ENCODE data around the gene FOXN3. TPM values are rescaled to one million over a fixed set of nuclear protein-coding genes. Genes with fewer than 3 reads are reported as not detected.
A peak's percentile ranks its signal among the peaks of the same experiment; 100 is the strongest.

FOXN3 gene
- polyA plus RNA-seq, 1 donor (not counting 4 experiments of a cell fraction or from before 2014, with no cell fraction given): 10.2 TPM

DNA sequence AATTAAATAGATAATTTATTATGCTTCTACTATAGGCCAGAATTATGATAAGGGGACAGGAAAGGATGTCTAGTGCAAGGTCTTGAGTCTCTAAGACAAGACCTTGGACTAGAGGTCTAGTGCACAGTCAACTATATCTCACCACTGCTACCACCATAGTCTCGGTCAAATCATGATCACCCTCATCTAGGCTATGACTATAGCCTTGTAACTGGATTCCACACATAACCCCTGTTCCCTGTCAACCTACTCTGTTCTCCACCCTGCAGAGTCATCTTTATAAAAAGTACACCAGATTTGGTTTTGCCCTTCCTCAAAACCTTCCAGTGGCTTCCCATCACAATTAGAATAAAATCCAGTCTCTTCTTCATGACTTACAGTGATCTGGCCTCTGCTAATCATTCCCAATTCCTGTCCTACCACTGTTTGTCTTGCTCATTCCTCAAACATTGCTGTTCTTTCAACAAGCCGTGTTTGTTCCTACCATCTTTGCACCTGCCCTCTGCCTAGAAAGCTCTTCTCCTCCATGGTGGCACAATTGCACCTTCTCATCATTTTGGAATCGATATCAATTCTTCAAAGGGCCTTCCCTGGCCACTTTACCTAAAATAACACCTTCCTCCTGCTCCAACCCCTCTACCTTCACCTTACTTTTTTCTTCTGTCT, 169.4 kb downstream of the FOXN3 start:
- H3K4me2 ChIP-seq (ENCODE audit: control insufficient read depth, extremely low read depth, insufficient read depth, low read depth, low read length): no peak overlapping the region
- dilution Hi-C loops (cut with MboI; ENCODE audit: extremely low pct_ligation_motif_present, low sequenced_read_pairs): no loop called here
- H4K20me1 ChIP-seq (ENCODE audit: control insufficient read depth, extremely low read depth, insufficient read depth, low read length): no peaks in the 10 kb centered on the region
- H3K9me1 ChIP-seq (ENCODE audit: control insufficient read depth, extremely low read depth, insufficient read depth, low read length): no peaks in the 10 kb centered on the region
- DNase-seq (ENCODE audit: low read depth, low spot score) (no peak), FAIRE-seq (no peak)
- no peak overlapping the region for H3K4me3 ChIP-seq (ENCODE audit: control insufficient read depth in 2 of 3, extremely low read depth in 1 of 3, insufficient read depth in 2 of 3, low read depth in 1 of 3, low read length in 3 of 3)
- no peaks in the 10 kb centered on the region for H3K79me2 ChIP-seq (ENCODE audit: control insufficient read depth, insufficient read depth, low read length)
- no peak overlapping the region for H3K27ac ChIP-seq (ENCODE audit: control insufficient read depth, insufficient read depth, low read length)
- no peaks in the 10 kb centered on the region for H3K36me3 ChIP-seq (ENCODE audit: control insufficient read depth in 2 of 2, extremely low read depth in 1 of 2, insufficient read depth in 2 of 2, low read length in 2 of 2)
- TF ChIP-seq, protein P1, sequence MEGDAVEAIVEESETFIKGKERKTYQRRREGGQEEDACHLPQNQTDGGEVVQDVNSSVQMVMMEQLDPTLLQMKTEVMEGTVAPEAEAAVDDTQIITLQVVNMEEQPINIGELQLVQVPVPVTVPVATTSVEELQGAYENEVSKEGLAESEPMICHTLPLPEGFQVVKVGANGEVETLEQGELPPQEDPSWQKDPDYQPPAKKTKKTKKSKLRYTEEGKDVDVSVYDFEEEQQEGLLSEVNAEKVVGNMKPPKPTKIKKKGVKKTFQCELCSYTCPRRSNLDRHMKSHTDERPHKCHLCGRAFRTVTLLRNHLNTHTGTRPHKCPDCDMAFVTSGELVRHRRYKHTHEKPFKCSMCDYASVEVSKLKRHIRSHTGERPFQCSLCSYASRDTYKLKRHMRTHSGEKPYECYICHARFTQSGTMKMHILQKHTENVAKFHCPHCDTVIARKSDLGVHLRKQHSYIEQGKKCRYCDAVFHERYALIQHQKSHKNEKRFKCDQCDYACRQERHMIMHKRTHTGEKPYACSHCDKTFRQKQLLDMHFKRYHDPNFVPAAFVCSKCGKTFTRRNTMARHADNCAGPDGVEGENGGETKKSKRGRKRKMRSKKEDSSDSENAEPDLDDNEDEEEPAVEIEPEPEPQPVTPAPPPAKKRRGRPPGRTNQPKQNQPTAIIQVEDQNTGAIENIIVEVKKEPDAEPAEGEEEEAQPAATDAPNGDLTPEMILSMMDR (optimal IDR thresholded peaks at IDR 0.05 in 1 of 3, IDR thresholded peaks at IDR 0.05 in 1 of 3, conservative IDR thresholded peaks at IDR 0.05 in 1 of 3; ENCODE audit: extremely low read depth in 1 of 3, insufficient read depth in 2 of 3, low read length in 3 of 3): no peak
- TF ChIP-seq EZH2 (IDR thresholded peaks at IDR 0.05; ENCODE audit: low read length): no peak
- no peak overlapping the region for H2AFZ ChIP-seq (ENCODE audit: control insufficient read depth, low read length)
- H3K27me3 ChIP-seq (ENCODE audit: control insufficient read depth, extremely low read depth, insufficient read depth, low read length): no peaks in the 10 kb centered on the region
- H3K9me3 ChIP-seq (ENCODE audit: control insufficient read depth, low read depth, low read length): no peaks in the 10 kb centered on the region
- H3K9ac ChIP-seq (ENCODE audit: control insufficient read depth, extremely low read depth, insufficient read depth, low read length): no peak overlapping the region
- peaks cover 30% of the 10 kb centered on the region for H3K4me1 ChIP-seq (ENCODE audit: control insufficient read depth, extremely low read depth, insufficient read depth, low read length)

DNA sequence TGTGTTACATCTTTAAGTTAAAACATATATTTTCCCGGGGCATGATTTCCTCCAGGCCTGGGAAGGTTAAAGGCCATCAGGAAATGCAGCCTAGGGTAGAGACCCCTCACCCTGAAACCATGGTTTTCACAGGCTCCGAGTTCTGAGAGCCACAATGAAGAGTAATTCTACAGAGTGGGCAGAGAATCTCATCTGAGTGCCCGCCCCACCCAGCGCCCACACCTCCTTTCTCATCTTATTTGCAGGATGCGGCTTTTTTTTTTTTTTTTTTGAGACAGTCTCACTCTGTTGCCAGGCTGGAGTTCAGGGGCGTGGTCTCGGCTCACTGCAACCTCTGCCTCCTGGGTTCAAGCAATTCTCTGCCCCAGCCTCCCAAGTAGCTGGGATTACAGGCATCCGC, 170.7 kb downstream of the FOXN3 start:
- DNase-seq (ENCODE audit: low read depth, low spot score) (no peak), FAIRE-seq (no peak)
- H3K9me3 ChIP-seq (ENCODE audit: control insufficient read depth, low read depth, low read length): no peaks in the 10 kb centered on the region
- no peaks in the 10 kb centered on the region for H3K27me3 ChIP-seq (ENCODE audit: control insufficient read depth, extremely low read depth, insufficient read depth, low read length)
- H4K20me1 ChIP-seq (ENCODE audit: control insufficient read depth, extremely low read depth, insufficient read depth, low read length): no peaks in the 10 kb centered on the region
- H2AFZ ChIP-seq (ENCODE audit: control insufficient read depth, low read length): no peak overlapping the region
- dilution Hi-C loops (cut with MboI; ENCODE audit: extremely low pct_ligation_motif_present, low sequenced_read_pairs): no loop called here
- H3K79me2 ChIP-seq (ENCODE audit: control insufficient read depth, insufficient read depth, low read length): no peaks in the 10 kb centered on the region
- H3K27ac ChIP-seq (ENCODE audit: control insufficient read depth, insufficient read depth, low read length): no peak overlapping the region
- H3K4me1 ChIP-seq (ENCODE audit: control insufficient read depth, extremely low read depth, insufficient read depth, low read length): peaks cover 29% of the 10 kb centered on the region
- H3K9me1 ChIP-seq (ENCODE audit: control insufficient read depth, extremely low read depth, insufficient read depth, low read length): no peaks in the 10 kb centered on the region
- peak overlapping the region; percentile 12 for H3K4me2 ChIP-seq (ENCODE audit: control insufficient read depth, extremely low read depth, insufficient read depth, low read depth, low read length)
- no peaks in the 10 kb centered on the region for H3K36me3 ChIP-seq (ENCODE audit: control insufficient read depth in 2 of 2, extremely low read depth in 1 of 2, insufficient read depth in 2 of 2, low read length in 2 of 2)
- H3K9ac ChIP-seq (ENCODE audit: control insufficient read depth, extremely low read depth, insufficient read depth, low read length): no peak overlapping the region
- no peak for TF ChIP-seq EZH2 (IDR thresholded peaks at IDR 0.05; ENCODE audit: low read length)
- TF ChIP-seq, protein P1 (optimal IDR thresholded peaks at IDR 0.05 in 1 of 3, IDR thresholded peaks at IDR 0.05 in 1 of 3, conservative IDR thresholded peaks at IDR 0.05 in 1 of 3; ENCODE audit: extremely low read depth in 1 of 3, insufficient read depth in 2 of 3, low read length in 3 of 3): no peak
- H3K4me3 ChIP-seq (ENCODE audit: control insufficient read depth in 2 of 3, extremely low read depth in 1 of 3, insufficient read depth in 2 of 3, low read depth in 1 of 3, low read length in 3 of 3): no peak overlapping the region
